Activated T-helper 1 cell treated with anti-CD3 and anti-CD28 coated beads, Interleukin-12 subunit alpha, Interleukin-12 subunit beta, Interleukin-2, Interleukin-4 antibody, amounts not matched to agents 30 ng/mL and 10 ng/mL and 1 ng/mL, durations not matched to agents 14 hours and 24 hours and 36 hours (primary cell): Measurements from ENCODE around the gene GRAP. TPM values are rescaled to one million over a fixed set of nuclear protein-coding genes. Genes with fewer than 3 reads are reported as not detected.
"Not testable (repeated sequence)": the region's sequence is repeated elsewhere in the genome, so short reads cannot be mapped to it uniquely, and the experiment has no call there.

Experiments
- DNase-seq: peaks from one replicate; pipeline ENCODE4 v3.0.0; 2021; ENCODE audit warnings: low spot score
- H3K27ac Mint-ChIP-seq: one replicate; pipeline ENCODE4 v1.8.0; 2021; ENCODE audit warnings: mild to moderate bottlenecking, mixed read lengths
- H3K27me3 Mint-ChIP-seq: one replicate; pipeline ENCODE4 v1.8.0; 2022; ENCODE audit warnings: mild to moderate bottlenecking, moderate library complexity, mixed read lengths; ENCODE audit not compliant: insufficient read depth
- H3K36me3 Mint-ChIP-seq: one replicate; pipeline ENCODE4 v1.8.0; 2021; ENCODE audit warnings: low read depth, mixed read lengths
- H3K4me1 Mint-ChIP-seq: one replicate; pipeline ENCODE4 v1.8.0; 2021; ENCODE audit warnings: low read depth, mixed read lengths
- H3K4me3 Mint-ChIP-seq: one replicate; pipeline ENCODE4 v1.8.0; 2021; ENCODE audit warnings: mild to moderate bottlenecking, moderate library complexity, mixed read lengths
- H3K9me3 Mint-ChIP-seq: one replicate; pipeline ENCODE4 v1.8.0; 2021; ENCODE audit warnings: mixed read lengths
- intact Hi-C: fragments of 100-400 bp; cut with micrococcal nuclease; formaldehyde crosslinking; loops from one replicate; pipeline ENCODE4 v1.15.1; 2024
- total RNA-seq: library from RNA; stranded (reverse); gene quantifications from 2 replicates; pipeline ENCODE4 v1.2.3, GENCODE V29; 2022

GRAP gene
- total RNA-seq, result 10.2 and 13.3 TPM in 2 replicates

DNA sequence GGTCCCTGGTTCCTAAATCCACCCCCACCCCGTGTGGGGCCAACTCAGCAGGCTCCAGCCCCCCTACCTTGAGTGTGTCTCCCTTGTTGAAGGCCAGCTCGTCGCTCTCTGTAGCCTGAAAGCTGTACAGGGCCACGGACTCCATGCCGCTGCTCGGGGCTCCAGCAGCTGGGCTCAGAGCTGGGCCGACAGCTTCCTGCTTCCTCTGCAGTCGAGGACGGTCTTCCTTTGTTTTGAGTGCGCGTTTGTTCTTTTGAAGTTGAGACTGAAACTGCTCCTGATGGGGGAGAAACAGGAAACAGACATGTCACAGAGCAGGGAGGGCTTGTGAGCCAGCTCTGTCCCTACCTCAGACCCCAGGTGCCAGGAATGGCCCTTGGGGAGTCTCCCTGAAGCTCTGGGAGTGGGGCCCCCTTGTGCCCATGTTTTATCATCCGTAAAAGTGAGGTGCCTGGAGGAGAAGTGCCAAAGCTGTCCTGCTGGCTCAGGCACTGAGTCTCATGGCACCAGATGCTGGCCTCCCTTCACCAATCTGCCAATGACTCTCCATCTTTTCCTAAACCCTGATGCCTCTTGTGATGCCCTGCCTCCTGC, at the start of gene GRAP:
GRAP (minus strand) TSS at position 176 of the 594 bp plus-strand sequence; CDS start at position 145, 31 bp downstream.
- H3K27ac Mint-ChIP-seq, DNase-seq, intact Hi-C loops, H3K9me3 Mint-ChIP-seq, H3K4me1 Mint-ChIP-seq, H3K36me3 Mint-ChIP-seq, H3K4me3 Mint-ChIP-seq, H3K27me3 Mint-ChIP-seq: not testable (repeated sequence)

DNA sequence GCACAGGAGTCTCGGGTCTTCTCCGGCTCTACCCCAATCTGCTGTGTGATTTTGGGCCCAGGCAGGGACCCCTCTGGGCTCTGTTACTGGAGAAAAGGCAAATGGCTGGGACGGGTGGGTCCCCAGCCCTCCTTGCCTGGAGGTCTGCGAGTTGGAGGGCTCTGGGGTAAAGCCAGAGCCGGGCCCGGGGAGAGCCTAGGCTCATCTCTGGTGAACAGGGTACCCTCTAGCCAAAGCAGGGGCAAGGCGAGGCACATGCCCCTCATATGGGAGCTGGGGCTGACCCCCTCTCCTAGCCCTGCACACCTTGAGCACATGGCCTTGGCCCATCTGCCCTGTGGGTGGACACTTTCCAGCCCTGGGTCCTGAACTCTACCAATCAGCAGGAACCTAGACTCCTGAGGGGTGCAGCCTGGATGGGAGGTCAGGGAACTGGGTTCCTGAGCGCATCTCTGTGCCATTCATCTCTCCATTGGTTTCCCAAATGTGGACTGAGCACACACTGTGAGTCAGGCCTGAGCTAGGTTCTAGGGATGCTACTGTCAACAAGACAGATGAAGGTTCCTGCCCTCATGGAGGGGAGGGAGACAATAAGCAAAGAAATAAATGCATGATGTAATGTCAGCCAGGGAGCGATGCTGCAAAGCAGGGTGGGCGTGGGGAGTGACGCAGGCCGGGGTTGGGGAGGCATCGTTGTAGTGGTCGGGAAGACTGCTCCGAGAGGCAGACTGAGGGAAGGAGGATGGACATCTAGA, 47.1 kb upstream of the GRAP start:
- H3K9me3 Mint-ChIP-seq, H3K4me1 Mint-ChIP-seq, H3K27me3 Mint-ChIP-seq, H3K27ac Mint-ChIP-seq, DNase-seq, intact Hi-C loops, H3K36me3 Mint-ChIP-seq, H3K4me3 Mint-ChIP-seq: not testable (repeated sequence)

DNA sequence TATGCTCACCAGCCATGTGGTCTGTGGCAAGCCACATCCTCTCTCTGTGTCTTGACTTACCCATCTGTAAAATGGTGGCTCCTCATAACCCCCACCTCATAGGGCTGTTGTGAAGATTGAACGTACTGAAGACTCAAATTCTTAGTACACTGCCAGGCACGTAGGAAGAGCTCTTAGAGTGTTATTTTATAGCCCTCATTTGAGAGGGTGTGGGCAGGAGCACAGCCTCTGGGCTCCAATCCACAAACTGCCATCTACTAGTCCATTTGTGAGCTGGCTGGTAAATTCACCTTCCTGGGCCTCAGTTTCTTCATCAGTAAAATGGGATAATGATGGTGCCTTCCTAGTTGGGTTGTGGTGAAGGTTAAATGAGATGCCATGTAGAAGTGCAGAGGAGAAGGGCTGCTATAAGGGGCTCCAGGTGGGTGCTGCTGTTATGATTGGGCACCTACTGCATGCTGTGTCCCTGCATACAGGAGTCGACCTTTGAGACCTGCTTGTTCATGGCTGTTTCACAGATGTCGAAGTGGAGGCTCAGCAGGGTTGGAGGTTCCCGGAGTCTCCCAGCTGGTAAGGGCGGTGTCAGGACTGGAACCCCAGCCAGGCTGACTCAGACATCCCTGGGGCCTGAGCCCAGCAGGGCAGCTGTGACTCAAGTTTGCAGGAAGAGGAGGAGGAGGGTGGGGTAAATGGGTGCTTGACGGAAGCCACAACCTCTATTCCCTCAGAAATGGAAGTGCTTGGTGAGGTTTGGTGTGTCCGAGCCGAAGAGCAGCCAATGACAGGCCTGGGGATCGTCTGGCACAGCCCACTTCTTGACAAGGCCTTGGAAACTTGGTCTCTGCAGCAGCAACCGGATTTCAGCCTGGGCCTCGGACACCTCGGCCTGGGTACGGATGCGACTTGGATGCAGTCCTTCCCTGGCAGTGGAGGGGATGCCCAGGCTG, 46.3 kb upstream of the GRAP start:
- DNase-seq, intact Hi-C loops: not testable (repeated sequence)

DNA sequence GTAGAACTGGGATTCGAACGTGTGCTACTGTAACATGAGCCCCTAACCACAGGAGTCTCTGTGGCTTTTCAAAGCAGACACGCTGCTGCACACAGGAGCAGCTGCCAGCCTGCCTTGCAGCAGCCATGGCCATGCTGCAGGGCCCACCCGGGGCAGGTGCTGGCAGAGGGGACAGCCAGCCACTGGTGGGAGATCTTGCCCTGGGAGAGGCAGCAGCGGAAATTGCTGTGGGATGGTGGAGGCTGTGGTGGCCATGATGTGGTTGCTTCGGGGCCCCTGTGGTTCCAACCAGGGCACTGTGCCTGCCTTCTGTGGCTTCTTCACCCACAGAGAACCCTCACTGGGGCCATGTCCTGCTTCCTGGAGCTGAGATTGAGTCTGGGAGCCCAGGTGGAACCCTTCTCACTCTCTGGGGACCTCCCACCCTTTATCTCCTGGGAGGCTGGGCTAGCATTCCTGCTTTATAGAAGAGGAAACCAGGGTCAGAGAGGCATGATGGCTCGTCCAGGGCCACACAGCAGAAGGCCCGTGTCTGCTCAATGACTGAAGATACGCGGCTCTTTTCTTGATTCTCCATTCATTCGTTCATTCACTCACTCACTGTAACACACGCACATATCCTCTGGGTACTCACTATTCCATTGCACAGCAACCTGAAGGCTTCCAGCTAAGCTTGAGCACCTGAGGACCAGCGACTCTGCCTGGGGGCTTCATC, 43.5 kb upstream of the GRAP start:
- H3K4me3 Mint-ChIP-seq, intact Hi-C loops, H3K27ac Mint-ChIP-seq, H3K36me3 Mint-ChIP-seq, H3K4me1 Mint-ChIP-seq, H3K27me3 Mint-ChIP-seq, H3K9me3 Mint-ChIP-seq, DNase-seq: not testable (repeated sequence)

More for the DNA sequence above, 46.3 kb upstream of the GRAP start:
- H3K27me3 Mint-ChIP-seq, H3K27ac Mint-ChIP-seq, H3K4me3 Mint-ChIP-seq, H3K4me1 Mint-ChIP-seq, H3K36me3 Mint-ChIP-seq, H3K9me3 Mint-ChIP-seq: not testable (repeated sequence)

DNA sequence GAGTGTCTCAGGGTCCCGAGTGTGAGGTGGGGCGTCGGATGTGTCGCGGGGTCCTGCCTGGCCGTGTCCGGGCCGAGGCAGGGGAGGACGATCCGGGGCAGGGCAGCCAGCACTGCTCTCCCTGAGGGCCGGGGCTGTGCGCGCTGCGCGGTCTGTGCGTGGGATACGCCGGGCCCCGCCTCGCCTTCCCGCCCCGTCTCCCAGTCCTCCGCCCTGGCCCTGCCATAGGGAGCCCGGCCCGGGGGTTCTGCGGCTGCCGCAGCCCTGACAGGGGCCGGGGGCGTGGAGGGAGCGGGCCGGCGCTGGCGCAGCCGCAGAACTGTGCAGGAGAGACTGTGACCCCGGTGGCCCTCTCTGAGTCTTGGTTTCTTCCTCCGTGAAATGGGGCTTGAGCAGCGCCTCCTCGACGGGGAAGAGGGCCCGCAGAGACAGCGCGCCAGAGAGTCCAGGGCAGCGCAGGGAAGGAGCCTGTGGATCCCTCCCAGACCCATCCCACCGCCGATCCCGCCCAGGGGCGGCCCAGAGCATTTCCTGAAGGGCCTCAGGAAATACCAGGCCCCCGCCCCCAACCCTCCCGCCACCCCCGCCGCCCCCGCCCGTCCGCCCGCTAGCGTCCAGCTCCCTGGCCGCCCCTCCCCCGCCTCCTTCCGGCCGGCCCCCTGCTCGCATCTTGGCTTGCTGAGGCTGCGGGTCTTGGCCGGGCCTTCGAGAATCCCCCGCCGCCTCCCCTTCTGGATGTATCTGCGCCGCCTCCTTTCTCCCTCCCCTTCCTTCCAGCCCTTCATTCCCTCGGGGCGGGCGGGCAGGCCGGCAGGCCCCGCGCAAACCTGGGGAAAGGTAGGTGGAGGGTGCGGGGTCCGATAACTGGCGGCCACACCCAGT, 42.3 kb upstream of the GRAP start:
- intact Hi-C loops, H3K27me3 Mint-ChIP-seq, DNase-seq, H3K9me3 Mint-ChIP-seq, H3K4me1 Mint-ChIP-seq, H3K4me3 Mint-ChIP-seq, H3K27ac Mint-ChIP-seq, H3K36me3 Mint-ChIP-seq: not testable (repeated sequence)

DNA sequence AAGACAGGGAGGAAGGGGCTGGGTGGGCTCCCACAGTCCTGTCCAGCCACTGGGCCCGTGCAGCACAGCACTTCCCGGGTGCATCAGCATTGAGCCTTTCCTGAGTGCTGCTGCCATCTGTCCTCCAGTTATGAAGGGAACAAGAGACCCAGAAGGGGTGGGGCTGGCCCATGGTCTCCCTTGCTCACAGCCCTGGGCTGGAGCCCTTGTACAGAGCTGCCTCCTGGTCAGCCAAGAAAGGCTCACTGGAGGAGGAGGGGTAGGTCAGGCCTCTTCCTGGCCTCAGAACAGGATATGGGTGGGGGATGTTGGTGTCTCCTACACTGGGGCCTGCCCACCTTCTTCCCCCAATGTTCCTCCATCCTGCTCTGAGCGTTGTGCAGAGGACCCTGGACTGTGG, 30.6 kb upstream of the GRAP start:
- H3K27me3 Mint-ChIP-seq, H3K4me1 Mint-ChIP-seq: not testable (repeated sequence)

DNA sequence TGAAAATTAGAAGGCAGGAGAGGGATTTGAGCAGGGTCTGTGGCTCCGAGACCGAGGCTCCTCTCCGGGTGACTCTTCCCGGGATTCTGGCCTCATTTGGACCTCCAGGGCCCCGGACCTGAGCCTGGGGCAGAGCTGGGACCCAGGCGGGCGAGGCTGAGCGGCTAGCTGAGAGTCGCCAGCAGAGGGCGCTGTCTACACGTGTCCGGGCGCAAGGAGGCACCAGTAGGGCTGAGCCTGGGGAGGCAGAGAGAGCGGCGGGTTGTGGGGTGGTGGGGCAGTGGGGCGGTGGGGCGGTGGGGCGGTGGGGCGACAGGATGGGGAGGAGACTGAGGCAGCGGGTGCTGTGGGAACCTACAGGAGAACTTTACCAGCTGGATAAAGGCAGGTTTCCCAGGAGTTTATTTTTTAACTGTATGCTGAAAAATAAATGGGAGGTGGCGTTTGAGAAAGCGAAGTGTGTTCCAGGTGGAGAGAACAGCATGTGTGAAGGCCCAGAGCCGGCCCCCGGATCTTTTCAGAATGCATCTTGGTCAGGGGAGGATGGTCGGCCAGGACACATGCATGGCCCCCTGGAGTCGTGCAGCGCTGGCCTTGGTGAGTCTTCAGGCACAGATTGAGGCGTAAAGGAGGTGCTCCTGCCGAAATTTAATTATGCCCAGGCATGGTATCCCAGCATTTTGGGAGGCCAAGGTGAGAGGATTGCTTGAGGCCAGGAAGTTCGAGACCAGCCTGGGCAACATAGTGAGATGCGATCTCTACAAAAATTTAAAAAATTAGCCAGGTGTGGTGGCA, 29.8 kb upstream of the GRAP start:
- H3K27ac Mint-ChIP-seq, H3K27me3 Mint-ChIP-seq, intact Hi-C loops, H3K4me1 Mint-ChIP-seq, H3K36me3 Mint-ChIP-seq, H3K4me3 Mint-ChIP-seq, H3K9me3 Mint-ChIP-seq: not testable (repeated sequence)
- peak; percentile 25 for DNase-seq

More for the DNA sequence above, 30.6 kb upstream of the GRAP start:
- H3K36me3 Mint-ChIP-seq, DNase-seq, intact Hi-C loops, H3K27ac Mint-ChIP-seq, H3K9me3 Mint-ChIP-seq, H3K4me3 Mint-ChIP-seq: not testable (repeated sequence)

DNA sequence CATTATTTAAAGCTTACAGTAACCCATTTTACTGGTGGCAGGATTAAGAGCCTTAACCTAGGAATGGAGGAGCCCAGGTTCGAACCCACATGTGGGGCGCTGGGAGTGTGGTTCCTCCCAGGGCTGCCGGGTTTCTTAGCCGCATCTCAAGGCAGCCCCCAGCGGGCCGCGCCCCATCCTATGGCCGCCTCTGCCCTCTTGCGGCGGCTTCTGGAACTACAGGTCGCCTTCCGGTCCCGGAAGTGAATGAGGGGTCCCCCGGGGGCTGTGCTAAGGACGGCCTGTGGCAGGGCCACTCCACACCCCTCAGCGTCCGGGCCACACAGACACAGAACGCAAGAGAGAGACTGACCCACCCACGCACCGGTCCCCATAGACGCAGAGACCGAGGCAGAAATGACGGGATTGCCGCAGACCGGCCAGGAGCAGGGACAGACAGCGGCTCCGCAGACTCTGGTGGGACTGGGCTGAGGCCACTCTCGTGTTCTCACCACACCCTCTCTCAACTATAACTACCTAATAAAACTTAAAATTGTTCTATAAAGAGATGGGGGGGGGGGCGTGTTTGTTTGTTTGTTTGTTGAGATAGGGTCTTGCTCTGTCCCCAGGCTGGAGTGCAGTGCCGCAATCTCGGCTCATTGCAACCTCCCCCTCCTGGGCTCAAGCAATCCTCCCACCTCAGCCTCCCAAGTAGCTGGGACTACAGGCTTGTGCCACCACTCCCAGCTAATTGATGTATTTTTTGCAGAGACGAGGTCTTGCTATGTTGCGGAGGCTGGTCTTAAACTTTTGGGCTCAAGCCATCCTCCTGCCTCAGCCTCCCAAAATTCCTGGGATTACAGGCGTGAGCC, 23.8 kb upstream of the GRAP start:
- H3K4me1 Mint-ChIP-seq, H3K4me3 Mint-ChIP-seq, intact Hi-C loops, H3K27ac Mint-ChIP-seq, H3K27me3 Mint-ChIP-seq, H3K36me3 Mint-ChIP-seq, DNase-seq, H3K9me3 Mint-ChIP-seq: not testable (repeated sequence)

DNA sequence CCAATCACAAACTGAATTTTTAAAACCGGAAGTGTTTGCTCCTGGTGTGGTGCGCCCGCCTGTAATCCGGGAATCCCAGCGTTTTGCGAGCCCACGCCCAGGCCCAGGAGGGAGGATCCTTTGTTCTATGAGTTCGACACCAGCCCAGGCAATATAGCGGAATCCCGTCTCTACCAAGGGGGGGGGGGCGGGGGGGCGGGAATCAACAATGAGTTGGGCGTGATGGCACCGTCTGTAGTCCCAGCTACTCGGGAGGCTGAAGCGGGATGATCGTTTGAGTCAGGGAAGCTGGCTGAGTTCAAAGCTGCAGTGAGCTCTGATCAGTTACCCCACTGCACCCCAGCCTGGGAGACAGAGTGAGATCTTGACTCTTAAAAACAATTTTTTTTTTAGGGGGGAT, 17.6 kb upstream of the GRAP start:
- H3K9me3 Mint-ChIP-seq, H3K27me3 Mint-ChIP-seq, DNase-seq, intact Hi-C loops, H3K27ac Mint-ChIP-seq, H3K36me3 Mint-ChIP-seq, H3K4me1 Mint-ChIP-seq: not testable (repeated sequence)
- peak overlapping the region; percentile 45 for H3K4me3 Mint-ChIP-seq

DNA sequence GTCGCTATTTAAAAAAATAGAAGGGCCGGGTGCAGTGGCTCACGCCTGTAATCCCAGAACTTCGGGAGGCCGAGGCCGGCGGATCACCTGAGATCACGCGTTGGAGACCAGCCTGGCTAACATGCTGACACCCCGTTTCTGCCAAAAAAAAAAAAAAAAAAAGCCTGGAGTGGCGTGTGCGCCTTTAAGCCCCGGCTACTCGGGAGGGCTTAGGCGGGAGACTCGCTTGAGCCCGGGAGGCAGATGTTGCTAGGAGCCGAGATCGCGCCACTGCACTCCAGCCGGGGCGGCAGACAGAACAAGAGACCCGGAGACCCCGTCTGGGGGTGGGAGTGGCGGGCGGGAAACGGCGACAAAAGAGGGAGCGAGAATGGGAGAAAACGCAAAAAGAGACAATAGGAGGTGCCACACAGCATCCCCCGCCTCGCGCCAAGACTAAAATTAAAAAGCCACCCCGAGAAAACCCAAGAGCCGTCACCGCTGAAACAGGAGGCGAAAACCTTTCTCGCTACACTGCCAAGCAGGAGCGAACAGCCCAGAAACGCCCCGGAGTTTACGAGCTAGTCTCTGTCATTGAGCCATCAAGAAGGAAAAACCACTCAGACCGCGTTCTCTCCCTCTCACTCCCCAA, 16.7 kb upstream of the GRAP start:
- H3K36me3 Mint-ChIP-seq, H3K4me3 Mint-ChIP-seq, H3K27me3 Mint-ChIP-seq, intact Hi-C loops, H3K4me1 Mint-ChIP-seq, H3K9me3 Mint-ChIP-seq: not testable (repeated sequence)
- peak overlapping the region; percentile 81 for H3K27ac Mint-ChIP-seq
- peak; percentile 82 for DNase-seq
